ENCODE results near the gene ASIC4.

ASIC4 gene

GRCh38 chr2:219569041-219569440, 54.8 kb downstream of the ASIC4 start:
- no peak for DNase-seq (ENCODE audit: low spot score)

- DNase-seq (ENCODE audit: low spot score): peak; percentile 3
These were observed 55.4 kb downstream of the ASIC4 start for GRCh38 chr2:219569635-219570034.

GRCh38 chr2:219570194-219570923, 56.1 kb downstream of the ASIC4 start:
- DNase-seq (ENCODE audit: low spot score): peak; percentile 84

- DNase-seq (ENCODE audit: low spot score): peak; percentile 66
These were observed 56.6 kb downstream of the ASIC4 start for GRCh38 chr2:219570924-219571310.

GRCh38 chr2:219571311-219572236, 57.3 kb downstream of the ASIC4 start, which contains the start of gene OBSL1:
OBSL1 (minus strand) TSS chr2:219571539; CDS start chr2:219571232, 307 bp downstream.
- DNase-seq (ENCODE audit: low spot score): peak; percentile 78

- peak; percentile 4 for DNase-seq (ENCODE audit: low spot score)
These were observed 58.1 kb downstream of the ASIC4 start, which contains the start of gene INHA for GRCh38 chr2:219572237-219573001. INHA (plus strand) TSS chr2:219572310; CDS start chr2:219572375, 65 bp downstream.

- no peak for DNase-seq (ENCODE audit: low spot score)
These were observed 58.9 kb downstream of the ASIC4 start for GRCh38 chr2:219573166-219573565.

- peak; percentile 3 for DNase-seq (ENCODE audit: low spot score)
These were observed 60.4 kb downstream of the ASIC4 start for GRCh38 chr2:219574484-219575311.

- DNase-seq (ENCODE audit: low spot score): no peak
These were observed 61.6 kb downstream of the ASIC4 start for GRCh38 chr2:219575566-219576504.

- no peak for DNase-seq (ENCODE audit: low spot score)
These were observed 62.5 kb downstream of the ASIC4 start for GRCh38 chr2:219576505-219577388.

GRCh38 chr2:219578811-219579613, 64.7 kb downstream of the ASIC4 start:
- DNase-seq (ENCODE audit: low spot score): no peak

- no peak for DNase-seq (ENCODE audit: low spot score)
These were observed 67.1 kb downstream of the ASIC4 start for GRCh38 chr2:219581346-219581745.

Data from AG08396 (cell line).